Smooth muscle cell of trachea (primary cell): ENCODE data around the gene PTRHD1. TPM values are rescaled to one million over a fixed set of nuclear protein-coding genes. Genes with fewer than 3 reads are reported as not detected.

Source experiments
- total RNA-seq: library from RNA; depleted of rRNA; stranded (reverse); fragments of >200 nt; gene quantifications from 2 replicates; pipeline ENCODE4 v1.2.1, GENCODE V29; 2014

PTRHD1 gene
- total RNA-seq, result 18.5 and 24.9 TPM in 2 replicates

GRCh38 chr2:24792874-24793760 lies at the start of gene PTRHD1, which contains the start of gene CENPO:
Gene PTRHD1 (minus strand): TSS chr2:24793391. CDS start chr2:24793377, 14 bp downstream.
Gene CENPO (plus strand): TSS chr2:24793425. CDS start chr2:24793920, 495 bp downstream.

Other genes with a start within 250 kb of the PTRHD1 start
- 5.6 and 25.9 TPM in 2 replicates for gene CENPO, start within 50 bp of the PTRHD1 start, total RNA-seq
- gene ADCY3, start 126.8 kb upstream of the PTRHD1 start, total RNA-seq, result 40.6 and 66.2 TPM in 2 replicates
- 4.6 and 5.5 TPM in 2 replicates for gene DNAJC27, start 178.6 kb upstream of the PTRHD1 start, total RNA-seq
- 0.73 and 0.83 TPM in 2 replicates for gene EFR3B, start 248.7 kb upstream of the PTRHD1 start, total RNA-seq